Activated CD4-positive, alpha-beta T cell treated with anti-CD3 and anti-CD28 coated beads, Interleukin-2, amount 50 U/mL, for 24 hours (primary cell): ENCODE results near the gene INSL3.
"Not testable (repeated sequence)": the region's sequence is repeated elsewhere in the genome, so short reads cannot be mapped to it uniquely, and the experiment has no call there.

Experiments
- DNase-seq, 2 donors: peaks; one replicate each; pipeline ENCODE4 v3.0.0-alpha.2; 2020; ENCODE audit warnings: low read depth in 1 of 2, low spot score in 1 of 2

The INSL3 gene

DNA sequence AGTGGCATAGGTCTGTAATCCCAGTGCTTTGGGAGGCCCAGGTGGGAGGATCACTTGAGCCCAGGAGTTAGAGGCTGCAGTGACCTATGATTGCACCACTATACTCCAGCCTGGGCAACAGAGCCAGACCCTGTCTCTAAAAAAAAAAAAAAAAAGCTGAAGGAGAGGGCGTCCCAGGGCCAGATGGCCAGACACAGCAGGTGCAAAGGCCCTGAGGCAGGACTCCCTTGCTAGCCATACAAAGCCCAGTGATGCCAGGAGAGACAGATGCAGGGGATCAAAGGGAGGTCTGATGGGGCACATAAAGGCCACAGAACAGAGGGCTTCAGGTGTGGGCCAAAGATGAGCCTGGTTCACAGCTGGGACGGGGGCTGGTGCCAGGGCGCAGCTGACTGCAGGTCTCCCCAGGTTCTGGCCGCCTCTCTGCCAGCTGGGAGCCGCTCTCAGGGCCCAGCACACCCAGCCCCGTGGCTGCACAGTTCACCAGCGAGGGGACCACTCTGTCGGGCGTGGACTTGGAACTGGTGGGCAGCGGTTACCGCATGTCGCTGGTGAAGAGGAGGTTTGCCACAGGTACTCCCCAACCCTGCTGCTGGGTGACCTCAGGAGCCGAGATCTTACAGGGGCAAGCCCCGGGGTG lies 33.9 kb downstream of the INSL3 start:
- no peak for DNase-seq

DNA sequence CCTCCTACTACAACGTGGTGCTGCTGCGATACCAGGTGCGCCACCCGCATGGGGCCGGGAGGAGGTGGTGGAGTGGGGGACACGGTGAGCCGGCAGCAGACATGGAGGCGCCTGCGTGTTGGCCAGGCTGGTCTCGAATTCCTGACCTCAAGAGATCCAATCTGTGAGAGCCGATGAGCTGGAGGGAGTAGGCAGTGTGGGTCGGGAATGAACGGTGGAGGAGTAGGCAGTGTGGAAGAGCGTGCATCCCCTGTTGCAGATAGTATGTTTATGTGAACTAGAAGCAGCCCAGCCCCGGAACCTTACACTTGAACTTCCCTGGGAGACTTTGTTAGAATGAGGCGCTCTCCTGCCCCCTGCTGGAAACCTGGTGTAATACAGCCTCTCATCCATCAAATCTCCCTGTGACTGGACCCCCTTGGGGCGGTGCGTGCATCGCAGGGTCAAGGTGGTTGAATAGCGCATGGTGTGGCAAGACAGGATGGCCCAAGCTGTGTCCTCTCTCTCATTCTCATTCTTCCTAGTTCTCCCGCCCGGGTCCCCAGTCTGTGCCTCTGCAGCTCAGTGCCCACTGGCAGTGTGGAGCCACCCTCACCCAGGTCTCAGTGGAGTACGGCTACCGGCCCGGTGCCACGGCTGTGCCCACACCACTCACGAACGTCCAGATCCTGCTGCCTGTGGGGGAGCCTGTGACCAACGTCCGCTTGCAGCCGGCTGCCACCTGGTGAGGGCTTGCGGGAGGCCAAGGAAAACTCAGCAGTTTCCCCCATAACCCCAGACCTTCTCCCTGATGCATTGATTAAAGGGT lies 36.9 kb downstream of the INSL3 start:
- DNase-seq = peak; percentile 58 to 69

DNA sequence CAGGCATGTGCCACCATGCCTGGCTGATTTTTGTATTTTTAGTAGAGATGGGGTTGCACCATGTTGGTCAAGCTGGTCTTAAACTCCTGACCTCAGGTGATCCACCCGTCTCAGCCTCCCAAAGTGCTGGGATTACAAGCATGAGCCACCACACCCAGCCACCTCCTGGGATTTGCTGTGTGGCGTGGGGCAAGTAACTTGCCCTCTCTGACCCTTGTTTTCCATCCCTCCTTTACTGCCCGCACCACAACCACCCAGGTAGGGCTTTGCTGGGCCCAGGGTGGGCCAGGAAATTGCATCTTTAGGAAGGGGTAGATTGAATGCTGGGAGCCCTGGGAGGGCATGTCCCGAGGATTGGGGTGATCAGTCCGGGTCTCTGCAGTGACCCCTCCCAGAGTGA lies 37.6 kb downstream of the INSL3 start:
- DNase-seq = not testable (repeated sequence)

DNA sequence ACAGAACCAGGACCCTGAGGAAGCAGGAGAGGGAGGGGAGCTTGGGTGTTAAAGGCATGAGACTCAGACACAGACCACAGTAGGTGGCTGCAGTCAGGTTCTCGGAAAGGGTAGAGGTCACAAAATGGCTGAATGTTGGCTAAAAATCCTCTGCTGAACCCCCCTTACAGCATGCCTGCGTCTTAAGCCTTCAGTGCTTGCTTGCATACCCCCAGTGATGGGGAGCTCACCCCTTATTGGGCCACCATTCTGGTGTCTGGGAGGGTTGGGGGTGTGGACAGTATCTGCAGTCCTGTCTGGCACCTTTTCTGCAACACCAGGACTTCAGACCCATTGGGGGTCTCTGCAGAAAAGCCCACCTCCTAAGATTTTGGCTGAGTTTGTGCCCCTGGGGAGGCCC lies 40.5 kb downstream of the INSL3 start:
- no peak for DNase-seq

DNA sequence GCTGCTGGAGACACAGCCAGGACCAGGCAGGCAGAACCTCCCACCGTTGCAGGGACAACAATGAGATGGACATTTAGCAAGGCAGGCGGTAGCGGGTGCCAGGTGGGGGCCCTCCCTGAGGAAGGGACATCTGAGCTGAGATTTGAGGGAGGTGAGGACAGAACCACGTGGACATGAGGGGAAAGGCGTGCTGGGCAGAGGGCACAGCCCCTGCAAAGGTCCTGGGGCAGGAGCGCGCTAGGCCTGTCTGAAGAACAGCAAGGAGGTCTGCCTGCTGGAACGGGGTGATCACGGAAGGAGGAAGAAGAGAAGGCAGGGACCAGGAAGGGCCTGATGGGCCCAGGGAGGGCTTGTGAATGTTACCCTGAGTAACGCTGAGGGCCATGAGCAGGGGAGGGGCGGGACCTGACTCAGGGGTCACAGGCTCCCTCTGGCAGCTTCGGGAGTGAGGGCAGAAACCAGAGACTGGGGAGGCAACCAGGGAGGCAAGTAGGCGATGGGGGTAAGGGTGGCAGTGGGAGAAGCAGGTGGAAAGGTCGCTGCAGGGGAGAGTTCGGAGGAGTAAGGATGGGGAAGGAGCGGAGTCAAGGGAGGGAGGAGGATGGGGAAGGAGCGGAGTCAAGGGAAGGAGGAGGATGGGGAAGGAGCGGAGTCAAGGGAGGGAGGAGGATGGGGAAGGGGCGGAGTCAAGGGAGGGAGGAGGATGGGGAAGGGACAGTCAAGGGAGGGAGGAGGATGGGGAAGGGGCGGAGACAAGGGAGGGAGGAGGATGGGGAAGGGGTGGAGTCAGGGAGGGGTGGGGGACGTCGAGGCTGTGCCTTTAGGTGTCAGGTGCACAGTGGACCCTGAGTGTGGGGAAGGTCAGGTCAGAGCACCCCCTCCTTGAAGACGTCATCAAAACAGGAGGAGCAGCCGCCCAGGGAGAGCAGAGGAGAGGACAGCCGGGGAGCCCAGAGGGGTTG lies 42.1 kb downstream of the INSL3 start:
- DNase-seq = no peak

DNA sequence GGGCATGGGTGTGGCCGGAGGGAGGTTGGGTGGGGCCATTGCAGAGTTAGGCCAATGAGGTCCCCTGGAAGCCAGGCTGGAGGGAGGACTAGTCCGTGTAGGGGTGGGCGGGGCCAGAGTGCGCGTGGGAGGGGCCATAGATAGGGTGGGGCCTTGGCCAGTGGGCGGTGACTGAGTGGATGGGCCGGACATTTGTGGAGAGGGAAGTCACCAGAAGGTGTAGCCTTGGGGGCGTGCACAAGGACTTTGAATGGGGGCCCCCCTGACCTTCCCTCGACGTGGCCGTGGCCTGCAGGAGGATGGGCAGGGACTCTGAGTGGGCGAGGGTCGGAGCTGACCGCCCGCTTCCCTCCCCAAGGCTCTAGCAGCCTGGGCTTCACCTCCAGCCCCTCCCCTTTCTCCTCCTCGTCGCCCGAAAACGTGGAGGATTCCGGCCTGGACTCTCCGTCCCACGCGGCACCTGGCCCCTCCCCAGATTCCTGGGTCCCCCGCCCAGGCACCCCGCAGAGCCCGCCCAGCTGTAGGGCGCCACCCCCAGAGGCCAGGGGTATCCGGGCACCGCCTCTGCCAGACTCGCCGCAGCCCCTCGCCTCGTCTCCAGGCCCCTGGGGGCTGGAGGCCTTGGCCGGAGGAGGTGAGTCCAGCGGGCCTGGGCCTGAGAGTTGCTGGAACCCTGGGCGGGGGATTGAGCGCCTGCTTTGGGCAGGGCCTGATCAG lies 42.9 kb downstream of the INSL3 start:
- peak in 1 of 2 donors; percentile 33 for DNase-seq

DNA sequence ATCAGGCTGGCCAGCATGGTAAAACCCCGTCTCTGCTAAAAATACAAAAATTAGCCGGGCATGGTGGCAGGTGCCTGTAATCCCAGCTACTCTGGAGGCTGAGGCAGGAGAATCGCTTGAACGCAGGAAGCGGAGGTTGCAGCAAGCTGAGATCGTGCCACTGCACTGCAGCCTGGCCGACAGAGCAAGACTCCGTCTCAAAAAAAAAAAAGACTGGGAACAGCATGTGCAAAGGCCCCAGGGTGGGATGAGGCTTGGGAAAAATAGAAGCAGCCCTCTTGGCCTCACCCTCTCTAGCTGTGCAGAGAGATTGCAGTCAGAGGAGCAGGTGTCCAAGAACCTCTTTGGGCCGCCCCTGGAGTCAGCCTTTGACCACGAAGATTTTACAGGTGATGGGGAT lies 43.5 kb downstream of the INSL3 start:
- not testable (repeated sequence) for DNase-seq

DNA sequence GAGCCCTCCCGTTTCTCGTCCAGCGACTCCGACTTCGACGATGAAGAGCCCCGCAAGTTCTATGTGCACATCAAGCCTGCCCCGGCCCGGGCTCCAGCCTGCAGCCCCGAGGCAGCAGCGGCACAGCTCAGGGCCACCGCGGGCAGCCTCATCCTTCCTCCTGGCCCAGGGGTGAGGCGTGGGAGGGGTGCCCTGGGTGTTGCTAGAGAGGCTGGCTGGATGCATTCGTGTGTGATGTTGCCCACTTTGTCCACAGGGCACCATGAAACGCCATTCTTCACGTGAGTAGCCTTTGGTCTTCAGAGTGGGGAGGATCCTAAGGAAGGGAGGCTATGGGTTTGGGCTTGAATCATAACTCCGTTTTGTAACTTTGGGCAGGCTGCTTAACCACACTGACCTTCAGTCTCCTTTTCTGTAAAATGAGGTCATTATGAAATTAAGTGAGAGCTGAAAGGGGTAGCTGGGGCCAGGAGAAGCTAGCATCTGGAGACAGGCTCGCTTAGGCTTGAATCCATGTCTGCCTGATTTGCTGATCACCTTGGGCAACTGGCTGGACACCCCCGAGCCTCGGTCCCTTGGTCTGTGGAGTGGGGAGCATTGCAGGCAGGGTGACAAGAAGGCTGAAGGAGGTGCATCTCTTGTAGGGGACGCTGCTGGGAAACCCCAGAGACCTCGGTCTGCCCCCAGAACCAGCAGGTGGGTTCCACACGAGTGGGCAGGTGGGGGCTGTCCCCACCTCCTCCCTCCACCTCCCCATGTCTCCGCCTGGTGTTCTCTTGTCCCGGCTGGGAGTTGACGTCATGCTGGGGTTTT lies 45.1 kb downstream of the INSL3 start:
- DNase-seq = no peak

DNA sequence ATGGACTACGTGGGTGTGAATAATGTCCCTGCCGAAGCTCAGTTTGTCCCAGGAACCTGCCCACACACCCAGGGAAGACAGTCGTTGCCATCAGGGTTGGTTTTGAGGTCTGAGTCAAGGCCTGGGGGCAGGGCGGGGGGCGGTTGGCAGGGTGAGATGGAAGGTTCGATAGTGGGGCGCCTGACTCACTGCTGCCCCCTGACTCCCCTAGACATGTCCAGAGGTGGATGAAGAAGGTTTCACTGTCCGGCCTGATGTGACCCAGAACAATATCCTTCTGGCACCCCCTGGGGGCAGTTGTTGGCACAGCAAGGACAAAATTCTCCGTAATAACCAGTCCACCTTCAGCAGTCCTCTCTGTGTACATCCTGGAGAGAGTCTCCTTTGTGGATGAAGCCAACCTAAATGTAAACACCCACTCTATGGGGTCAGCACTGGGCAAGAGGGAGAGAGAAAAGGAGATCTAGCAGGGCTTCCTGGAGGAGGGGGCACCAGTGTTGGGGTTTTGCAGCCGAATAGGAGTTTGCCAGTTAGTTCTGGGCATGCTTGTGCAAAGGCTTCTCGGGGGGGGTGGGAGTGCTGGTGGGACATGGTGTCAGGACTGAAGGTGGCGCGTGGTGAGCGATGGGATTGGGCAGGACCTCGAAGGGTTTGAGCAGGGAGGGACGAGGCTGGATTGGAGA lies 45.9 kb downstream of the INSL3 start:
- DNase-seq = no peak

DNA sequence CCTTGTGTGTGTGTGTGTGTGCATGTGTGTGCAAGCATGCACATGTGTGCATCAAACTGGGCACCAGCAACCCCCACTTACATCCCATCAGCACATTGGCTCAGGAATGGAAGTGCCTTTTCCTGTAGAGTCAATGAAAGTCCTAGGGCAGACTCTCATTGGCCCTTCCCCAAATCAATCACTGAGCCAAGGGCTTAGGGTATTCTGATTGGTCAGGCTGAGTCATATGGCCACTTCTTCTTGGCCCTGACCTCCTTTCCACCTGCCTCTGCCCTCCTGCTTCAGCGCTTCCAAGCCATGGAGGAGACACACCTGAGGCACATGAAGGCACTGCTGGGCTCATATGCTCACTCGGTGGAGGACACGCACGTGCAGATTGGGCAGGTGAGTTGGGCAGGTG lies 49.1 kb downstream of the INSL3 start:
- DNase-seq = no peak

DNA sequence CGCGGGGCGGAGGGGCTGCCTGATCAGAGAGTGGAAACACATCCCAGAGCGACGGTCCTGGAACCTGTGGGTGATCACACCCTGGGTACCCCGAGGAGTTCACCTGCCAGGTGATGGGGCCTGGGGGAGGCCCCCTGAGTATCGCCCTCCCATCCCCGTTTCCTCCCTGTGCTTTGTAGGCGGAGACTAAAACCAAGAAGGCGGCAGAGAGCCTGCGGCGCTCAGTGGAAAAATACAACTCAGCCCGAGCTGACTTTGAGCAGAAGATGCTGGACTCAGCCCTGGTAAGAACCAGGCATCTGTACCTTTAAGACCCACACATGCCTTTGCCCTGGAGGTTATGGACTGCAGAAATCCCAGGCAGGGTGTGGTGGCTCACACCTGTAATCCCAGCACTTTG lies 50.7 kb downstream of the INSL3 start:
- no peak for DNase-seq

DNA sequence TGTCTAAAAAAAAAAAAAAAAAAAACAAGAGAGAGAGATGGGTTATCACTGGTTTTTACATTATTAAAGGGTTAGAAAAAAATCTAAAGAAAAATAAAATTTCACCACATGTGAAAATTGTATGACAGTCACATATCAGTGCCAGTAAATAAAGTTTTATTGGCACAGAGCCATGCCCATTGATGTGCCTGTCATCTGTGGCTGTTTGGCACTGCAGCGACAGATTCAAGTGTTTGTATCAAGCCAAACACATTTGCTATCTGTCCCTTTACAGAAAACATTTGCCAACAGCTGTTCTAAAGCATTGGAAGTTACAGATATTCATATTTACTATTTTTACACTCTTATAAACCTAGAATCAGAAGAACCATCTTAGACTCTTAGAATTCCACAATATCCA lies 53.8 kb downstream of the INSL3 start:
- no peak for DNase-seq

DNA sequence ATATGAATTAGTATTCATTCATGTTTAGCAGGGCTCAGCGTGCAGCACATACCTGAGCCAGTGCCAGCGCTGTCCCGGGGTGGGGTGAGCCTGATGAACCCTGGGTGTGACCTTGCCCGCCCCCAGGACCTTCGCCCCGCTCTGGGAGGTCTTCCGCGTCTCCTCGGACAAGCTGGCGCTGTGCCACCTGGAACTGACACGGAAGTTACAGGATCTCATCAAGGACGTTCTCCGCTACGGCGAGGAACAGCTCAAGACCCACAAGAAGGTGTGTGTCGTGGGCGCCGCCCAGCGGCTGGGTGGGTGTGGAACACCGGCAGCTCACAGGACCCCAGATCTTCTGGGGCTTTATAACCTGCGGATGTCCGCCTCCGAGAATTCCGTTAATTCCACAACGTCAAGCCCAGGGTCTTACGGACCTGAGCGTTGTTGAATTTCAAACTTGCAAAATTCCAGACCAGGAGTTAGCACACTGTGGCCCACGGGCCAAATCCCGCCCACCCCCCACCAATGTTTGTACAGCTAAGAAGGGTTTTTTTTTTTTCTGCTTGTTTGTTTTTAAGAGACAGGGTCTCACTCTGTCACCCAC lies 54.7 kb downstream of the INSL3 start:
- DNase-seq = no peak
